Left ventricle myocardium inferior (tissue), 1 donor: Measurements from ENCODE around the gene PPP1R9A. TPM values are rescaled to one million over a fixed set of nuclear protein-coding genes. Genes with fewer than 3 reads are reported as not detected.

Experiments used
- DNase-seq: peaks from one replicate; pipeline ENCODE4 v3.0.0-alpha.2; 2020
- H3K27ac ChIP-seq: fragments of 200-600 bp; replicated peaks from 2 replicates; pipeline ENCODE4 v1.8.0; 2021
- H3K27me3 ChIP-seq: fragments of 200-600 bp; 2 replicates; pipeline ENCODE4 v1.8.0; 2021; ENCODE audit warnings: low read depth
- H3K36me3 ChIP-seq: fragments of 200-600 bp; 2 replicates; pipeline ENCODE4 v1.8.0; 2021
- H3K4me1 ChIP-seq: fragments of 200-600 bp; 2 replicates; pipeline ENCODE4 v1.8.0; 2021
- H3K4me3 ChIP-seq: fragments of 200-600 bp; 2 replicates; pipeline ENCODE4 v1.8.0; 2021; ENCODE audit warnings: mild to moderate bottlenecking, moderate library complexity
- H3K9me3 ChIP-seq: fragments of 200-600 bp; replicated peaks from 2 replicates; pipeline ENCODE4 v1.8.0; 2021
- intact Hi-C: fragments of 100-400 bp; cut with micrococcal nuclease; formaldehyde crosslinking; loops from one replicate; pipeline ENCODE4 v1.11.0; 2022
- total RNA-seq: library from RNA; stranded (reverse); fragmentation: NEBNext Ultra II Directional; extraction: Animal tissue kit (Norgen Biotek cat#: 25700); gene quantifications from one replicate; pipeline ENCODE4 v1.2.1, GENCODE V29; 2021
- TF ChIP-seq, protein P1 (sequence below): fragments of 200-600 bp; IDR thresholded peaks from 2 replicates; pipeline ENCODE4 v1.8.0; 2021; ENCODE audit warnings: antibody characterized with exemption, mild to moderate bottlenecking, borderline replicate concordance
- donor health status: DM: no; HTN: yes; CAD: no; lungs with severe emphysema.

The PPP1R9A gene
- total RNA-seq, 1 donor from 2014 or later = 27.6 TPM

DNA sequence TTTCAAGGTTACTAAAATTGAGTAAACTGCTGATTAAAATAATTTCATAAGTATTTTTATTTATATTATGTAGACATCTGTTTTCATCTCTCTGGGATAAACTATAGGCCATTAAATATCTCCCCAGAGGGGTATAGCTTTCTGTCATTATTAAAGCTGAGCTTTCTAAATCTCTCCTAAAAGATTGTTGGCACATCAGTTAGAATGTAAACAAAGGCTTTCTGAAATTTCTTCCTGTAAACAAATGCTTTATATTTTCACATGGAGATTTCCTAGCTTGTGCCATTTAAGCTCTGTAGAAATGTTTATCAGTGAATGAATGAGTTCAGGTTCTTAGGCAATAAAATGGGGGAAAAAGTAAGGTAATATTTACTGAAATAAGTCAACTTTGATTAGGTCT lies 35.7 kb downstream of the PPP1R9A start:
- Histone ChIP-seq H3K4me3 (no peak overlapping the region), H3K27me3 (no peaks in the 10 kb centered on the region)

DNA sequence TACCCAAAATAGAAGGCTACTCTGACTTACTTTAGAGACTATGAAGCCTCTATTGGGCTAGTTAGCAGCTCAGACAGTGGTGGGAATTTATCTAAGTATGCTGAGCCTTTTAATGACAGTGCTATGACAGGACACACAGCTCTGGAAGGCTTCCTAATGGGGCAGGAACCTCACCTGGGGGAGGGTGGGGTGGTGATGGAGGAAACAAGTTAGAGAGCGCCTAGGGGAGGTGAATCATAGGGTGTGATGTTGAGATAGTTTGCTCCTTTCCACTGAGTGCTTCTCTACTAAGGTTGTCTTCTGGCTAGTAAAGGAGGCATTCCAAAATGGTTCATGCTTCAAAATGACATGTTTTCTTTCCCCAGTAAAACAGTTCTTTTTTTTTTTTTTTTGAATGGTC lies 42.1 kb downstream of the PPP1R9A start:
- no peaks in the 10 kb centered on the region for H3K36me3 ChIP-seq
- no peaks in the 10 kb centered on the region for H3K27me3 ChIP-seq
- H3K9me3 ChIP-seq = no peaks in the 10 kb centered on the region
- no peak overlapping the region for H3K27ac ChIP-seq
- intact Hi-C loops = no loop called here
- H3K4me1 ChIP-seq = no peaks in the 10 kb centered on the region
- H3K4me3 ChIP-seq = no peak overlapping the region
- TF ChIP-seq, protein P1, sequence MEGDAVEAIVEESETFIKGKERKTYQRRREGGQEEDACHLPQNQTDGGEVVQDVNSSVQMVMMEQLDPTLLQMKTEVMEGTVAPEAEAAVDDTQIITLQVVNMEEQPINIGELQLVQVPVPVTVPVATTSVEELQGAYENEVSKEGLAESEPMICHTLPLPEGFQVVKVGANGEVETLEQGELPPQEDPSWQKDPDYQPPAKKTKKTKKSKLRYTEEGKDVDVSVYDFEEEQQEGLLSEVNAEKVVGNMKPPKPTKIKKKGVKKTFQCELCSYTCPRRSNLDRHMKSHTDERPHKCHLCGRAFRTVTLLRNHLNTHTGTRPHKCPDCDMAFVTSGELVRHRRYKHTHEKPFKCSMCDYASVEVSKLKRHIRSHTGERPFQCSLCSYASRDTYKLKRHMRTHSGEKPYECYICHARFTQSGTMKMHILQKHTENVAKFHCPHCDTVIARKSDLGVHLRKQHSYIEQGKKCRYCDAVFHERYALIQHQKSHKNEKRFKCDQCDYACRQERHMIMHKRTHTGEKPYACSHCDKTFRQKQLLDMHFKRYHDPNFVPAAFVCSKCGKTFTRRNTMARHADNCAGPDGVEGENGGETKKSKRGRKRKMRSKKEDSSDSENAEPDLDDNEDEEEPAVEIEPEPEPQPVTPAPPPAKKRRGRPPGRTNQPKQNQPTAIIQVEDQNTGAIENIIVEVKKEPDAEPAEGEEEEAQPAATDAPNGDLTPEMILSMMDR = no peak
- no peak for DNase-seq

More for the DNA sequence above, 35.7 kb downstream of the PPP1R9A start:
- H3K36me3 ChIP-seq = no peaks in the 10 kb centered on the region
- no peak overlapping the region for H3K27ac ChIP-seq
- intact Hi-C loops = no loop called here
- DNase-seq = no peak
- TF ChIP-seq, protein P1 = no peak
- H3K9me3 ChIP-seq = no peaks in the 10 kb centered on the region
- H3K4me1 ChIP-seq = no peaks in the 10 kb centered on the region

DNA sequence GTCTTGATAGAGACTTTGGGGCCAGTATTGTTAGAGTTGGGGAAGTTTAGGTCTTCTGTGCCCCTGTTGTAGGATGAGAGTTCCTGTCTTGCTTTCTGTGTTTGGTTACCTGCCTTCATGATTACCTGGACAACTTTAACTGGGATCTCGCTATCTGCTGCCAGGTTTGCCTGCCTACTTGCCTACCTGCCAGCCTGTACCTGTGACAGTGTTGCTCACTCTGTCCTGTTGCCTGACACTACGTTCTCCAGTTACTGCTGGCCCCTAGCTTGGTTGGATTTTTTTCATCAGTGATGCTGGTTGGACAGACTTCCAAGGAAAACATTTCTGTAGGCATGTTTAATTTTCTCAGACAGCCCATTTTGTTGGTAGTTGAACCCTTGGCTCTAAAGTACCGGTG lies 48.4 kb downstream of the PPP1R9A start:
- no peaks in the 10 kb centered on the region for H3K9me3 ChIP-seq

DNA sequence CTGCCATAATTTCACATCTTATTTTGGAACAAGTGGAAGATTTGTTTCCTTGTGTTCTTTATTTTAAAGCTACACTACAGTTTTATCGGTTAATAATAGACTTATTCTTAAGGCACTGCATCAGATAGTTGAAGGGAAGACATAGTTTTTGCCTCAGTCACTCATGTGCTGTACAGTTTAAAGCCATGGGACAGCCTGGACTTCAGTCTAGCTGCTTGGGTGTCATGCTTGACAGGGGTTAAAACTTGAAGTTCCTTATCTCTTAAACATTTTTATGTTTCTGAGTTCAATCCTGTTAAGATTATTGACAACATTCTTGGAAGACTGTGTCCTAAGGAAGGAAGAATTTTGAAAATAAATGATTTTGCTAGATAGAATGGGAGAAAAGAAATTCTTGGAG lies 49.7 kb downstream of the PPP1R9A start:
- H3K36me3 ChIP-seq = no peaks in the 10 kb centered on the region
- H3K4me1 ChIP-seq = peaks cover 24% of the 10 kb centered on the region
- TF ChIP-seq, protein P1 = no peak
- no peak overlapping the region for H3K4me3 ChIP-seq
- H3K27me3 ChIP-seq = no peaks in the 10 kb centered on the region
- H3K27ac ChIP-seq = no peak overlapping the region
- no peak for DNase-seq
- H3K9me3 ChIP-seq = no peaks in the 10 kb centered on the region
- intact Hi-C loops = no loop called here

More for the DNA sequence above, 48.4 kb downstream of the PPP1R9A start:
- Histone ChIP-seq H3K27ac (no peak overlapping the region), H3K4me1 (peaks cover 12% of the 10 kb centered on the region), H3K36me3 (no peaks in the 10 kb centered on the region), H3K27me3 (no peaks in the 10 kb centered on the region), H3K4me3 (no peak overlapping the region)
- no peak for DNase-seq
- TF ChIP-seq, protein P1 = no peak
- intact Hi-C loops = no loop called here

DNA sequence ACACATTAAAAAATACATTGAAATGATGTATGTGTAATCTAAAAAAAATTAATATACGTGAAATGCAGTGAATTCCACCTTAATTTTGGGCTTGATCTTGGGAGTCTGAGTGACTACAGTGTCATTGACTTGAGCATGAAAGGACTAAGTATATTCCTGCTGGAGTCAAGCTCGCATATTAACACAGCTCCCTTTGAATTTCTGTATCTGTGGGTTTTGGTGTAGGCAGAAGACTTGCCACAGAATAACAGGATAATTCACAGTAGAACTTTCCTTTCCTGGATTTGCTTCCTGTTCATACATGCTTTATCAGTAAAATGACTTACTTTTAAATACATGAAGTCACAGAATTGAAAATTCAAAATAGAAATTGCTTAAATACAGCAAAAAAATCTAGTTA lies 55.3 kb downstream of the PPP1R9A start:
- Histone ChIP-seq H3K36me3 (no peaks in the 10 kb centered on the region), H3K27me3 (no peaks in the 10 kb centered on the region), H3K4me1 (peaks cover 16% of the 10 kb centered on the region), H3K4me3 (no peak overlapping the region), H3K27ac (no peak overlapping the region), H3K9me3 (peaks cover 15% of the 10 kb centered on the region)
- no peak for DNase-seq
- TF ChIP-seq, protein P1 = no peak
- intact Hi-C loops = no loop called here
